Transverse colon (tissue), 4 donors: ENCODE measurements around the gene ARSI. TPM values are rescaled to one million over a fixed set of nuclear protein-coding genes. Genes with fewer than 3 reads are reported as not detected.

Source experiments
- DNase-seq: peaks from one replicate; pipeline ENCODE4 v3.0.0-alpha.2; 2019
- H3K27ac ChIP-seq, 4 donors: fragments of 200-600 bp; sonication (generic); 2 replicates each; pipeline ENCODE4 v1.5.1; 2016 to 2018; ENCODE audit warnings: inconsistent platforms in 4 of 4
- H3K27me3 ChIP-seq: fragments of 200-600 bp; sonication (generic); 2 replicates; pipeline ENCODE4 v1.5.1; 2017; ENCODE audit warnings: inconsistent platforms
- H3K36me3 ChIP-seq, 4 donors: fragments of 200-600 bp; sonication (generic); 2 replicates each; pipeline ENCODE4 v1.5.1; 2017 to 2019; ENCODE audit warnings: inconsistent platforms in 4 of 4
- H3K4me1 ChIP-seq, 4 donors: fragments of 200-600 bp; sonication (generic); 2 replicates each; pipeline ENCODE4 v1.5.1; 2017 to 2020; ENCODE audit warnings: inconsistent platforms in 4 of 4
- H3K4me3 ChIP-seq, 4 donors: fragments of 200-600 bp; sonication (generic); 1 replicate in 1 of 4; 2 replicates in 3 of 4; pipeline versions ENCODE4 v1.5.1 to v1.6.1; 2017 to 2019; ENCODE audit warnings: inconsistent platforms in 4 of 4
- H3K9me3 ChIP-seq, 2 donors: fragments of 200-600 bp; sonication (generic); 2 replicates each; pipeline ENCODE4 v1.5.1; 2017 to 2019; ENCODE audit warnings: inconsistent platforms in 2 of 2
- EP300 ChIP-seq: sonication (generic); formaldehyde crosslinking; IDR thresholded peaks from one replicate; pipeline ENCODE4 v1.6.1; 2017; ENCODE audit warnings: antibody characterized with exemption, low read depth
- POLR2A ChIP-seq: fragments of 450-650 bp; IDR thresholded peaks from one replicate; pipeline ENCODE4 v1.6.1; 2016; ENCODE audit warnings: antibody characterized with exemption, mild to moderate bottlenecking, moderate library complexity
- POLR2AphosphoS5 ChIP-seq, 3 donors: sonication (generic); formaldehyde crosslinking; IDR thresholded peaks; one replicate each; pipeline ENCODE4 v1.6.1; 2016; ENCODE audit warnings: antibody characterized with exemption in 3 of 3
- WGBS, 2 donors: methylation state at CpG; one replicate each; pipeline ENCODE4 v1.1.5; 2018; ENCODE audit warnings: low coverage in 1 of 2; 5-methylcytosine and 5-hydroxymethylcytosine counted together
- in situ Hi-C, 4 donors: fragments of 200-750 bp; cut with MboI; loops; one replicate each; pipeline versions ENCODE4 v1.15.0 to v1.15.1; 2017; ENCODE audit warnings: low sequenced_read_pairs in 3 of 4, low pct_ligation_motif_present in 1 of 4, low pct_unique_long_range_greater_than_20kb in 1 of 4
- intact Hi-C: fragments of 100-400 bp; cut with DNase I; formaldehyde crosslinking; loops from one replicate; pipeline ENCODE4 v1.15.1; 2023; ENCODE audit warnings: low total_unique reads
- total RNA-seq, 4 donors: library from RNA; depleted of rRNA; stranded (reverse); fragments of >200 nt; gene quantifications; one replicate each; pipeline ENCODE4 v1.1.0, GENCODE V29; 2016
- TF ChIP-seq, protein P1 (sequence below), 5 experiments: fragments of 200-600 bp in 3 of 5; fragments of 450-650 bp in 2 of 5; sonication (generic) in 3 of 5; IDR thresholded peaks; 1 replicate in 2 of 5; 2 replicates in 3 of 5; pipeline ENCODE4 v1.5.1; 2016 to 2017; ENCODE audit warnings: antibody characterized with exemption in 5 of 5, inconsistent platforms in 3 of 5, mild to moderate bottlenecking in 2 of 5, moderate library complexity in 1 of 5

ARSI gene
- total RNA-seq, 4 donors from 2014 or later = 0.48 to 1.6 TPM; not detected in 2

DNA sequence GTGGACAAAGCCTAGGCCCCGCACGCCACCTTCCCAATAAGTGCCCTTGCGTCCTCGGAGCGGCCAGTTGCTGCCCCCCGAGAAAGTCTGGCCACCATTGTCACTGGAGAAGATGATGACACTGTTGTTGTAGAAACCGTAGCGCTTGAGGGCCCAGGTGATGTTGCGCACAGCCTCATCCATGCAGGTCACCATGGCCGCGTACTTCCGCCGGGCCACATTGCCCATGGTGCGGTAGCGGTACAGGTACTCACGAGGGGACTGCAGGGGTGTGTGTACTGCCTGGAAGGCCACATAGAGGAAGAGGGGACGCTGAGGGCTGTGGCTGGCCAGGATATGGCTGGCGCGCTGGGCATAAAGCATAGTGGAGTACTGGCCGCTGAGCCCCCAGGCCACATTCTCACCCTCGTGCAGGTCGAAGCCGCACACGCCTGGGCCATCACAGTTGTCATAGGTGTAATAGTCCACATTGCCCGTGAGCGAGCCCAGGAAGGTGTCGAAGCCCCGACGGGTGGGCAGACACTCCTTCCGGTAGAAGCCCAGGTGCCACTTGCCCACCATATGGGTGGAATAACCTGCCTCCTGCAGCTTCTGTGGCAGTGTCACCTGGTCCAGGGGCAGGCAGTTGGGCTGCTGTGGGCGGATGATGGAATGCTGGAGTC is 4.6 kb downstream of the ARSI start:
- in situ Hi-C loops (no loop called here), intact Hi-C loops (no loop called here)
- no peaks in the 10 kb centered on the region for H3K36me3 ChIP-seq
- H3K4me3 ChIP-seq = no peak overlapping the region
- peaks cover 26% of the 10 kb centered on the region for H3K27me3 ChIP-seq
- WGBS, 2 donors = 96% methylated on average over 24 of the region's 31 CpGs; no CpG with 5 or more reads in 1 of the 2 donors
- DNase-seq = no peak
- no peaks in the 10 kb centered on the region for H3K9me3 ChIP-seq
- peak overlapping the region in 2 of 4 donors; percentile 56 to 58 for H3K27ac ChIP-seq
- TF ChIP-seq, protein P1, sequence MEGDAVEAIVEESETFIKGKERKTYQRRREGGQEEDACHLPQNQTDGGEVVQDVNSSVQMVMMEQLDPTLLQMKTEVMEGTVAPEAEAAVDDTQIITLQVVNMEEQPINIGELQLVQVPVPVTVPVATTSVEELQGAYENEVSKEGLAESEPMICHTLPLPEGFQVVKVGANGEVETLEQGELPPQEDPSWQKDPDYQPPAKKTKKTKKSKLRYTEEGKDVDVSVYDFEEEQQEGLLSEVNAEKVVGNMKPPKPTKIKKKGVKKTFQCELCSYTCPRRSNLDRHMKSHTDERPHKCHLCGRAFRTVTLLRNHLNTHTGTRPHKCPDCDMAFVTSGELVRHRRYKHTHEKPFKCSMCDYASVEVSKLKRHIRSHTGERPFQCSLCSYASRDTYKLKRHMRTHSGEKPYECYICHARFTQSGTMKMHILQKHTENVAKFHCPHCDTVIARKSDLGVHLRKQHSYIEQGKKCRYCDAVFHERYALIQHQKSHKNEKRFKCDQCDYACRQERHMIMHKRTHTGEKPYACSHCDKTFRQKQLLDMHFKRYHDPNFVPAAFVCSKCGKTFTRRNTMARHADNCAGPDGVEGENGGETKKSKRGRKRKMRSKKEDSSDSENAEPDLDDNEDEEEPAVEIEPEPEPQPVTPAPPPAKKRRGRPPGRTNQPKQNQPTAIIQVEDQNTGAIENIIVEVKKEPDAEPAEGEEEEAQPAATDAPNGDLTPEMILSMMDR (IDR thresholded peaks at IDR 0.05) = no peak
- TF ChIP-seq POLR2A = no peak
- TF ChIP-seq POLR2AphosphoS5 (IDR thresholded peaks at IDR 0.05) = no peak
- TF ChIP-seq EP300 = no peak
- H3K4me1 ChIP-seq = peaks cover 0 to 28% (median 8%) of the 10 kb centered on the region in 4 donors

DNA sequence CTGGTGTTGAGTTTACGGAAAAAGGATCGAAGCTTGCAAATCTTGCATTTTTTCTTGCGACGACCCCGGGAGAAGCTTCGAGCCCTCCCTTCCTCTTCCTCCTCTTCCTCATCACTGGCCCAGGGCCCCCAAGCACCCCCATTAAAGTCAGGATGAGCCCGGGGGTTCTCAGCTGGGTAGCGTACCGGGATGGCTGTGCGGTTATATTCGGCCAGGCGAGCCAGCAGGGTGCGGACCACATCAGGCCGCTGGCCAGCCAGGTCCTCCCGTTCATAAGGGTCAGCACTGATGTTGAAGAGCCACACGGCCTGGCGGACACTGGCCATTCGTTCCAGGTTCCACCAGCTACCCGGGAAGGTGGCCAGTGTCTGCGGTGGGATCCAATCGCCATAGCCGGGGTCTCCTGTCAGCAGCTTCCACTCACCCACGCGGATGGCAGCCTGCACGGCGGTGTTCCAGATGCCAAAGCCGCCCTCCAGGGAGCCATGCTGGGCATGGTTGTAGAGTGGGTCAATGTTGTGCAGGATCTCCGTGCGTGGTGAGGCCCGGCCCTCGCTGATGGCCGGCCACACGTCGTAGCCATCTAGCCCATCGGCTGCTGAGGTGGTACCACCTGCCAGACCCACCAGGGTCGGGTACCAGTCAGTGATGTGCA is 5.3 kb downstream of the ARSI start:
- WGBS, 2 donors = 90 to 94% methylated on average over 6 to 28 of the region's 36 CpGs
- no peaks in the 10 kb centered on the region for H3K36me3 ChIP-seq
- no peak overlapping the region for H3K4me3 ChIP-seq
- no peak for DNase-seq
- in situ Hi-C loops (no loop called here), intact Hi-C loops (no loop called here)
- TF ChIP-seq POLR2AphosphoS5 (IDR thresholded peaks at IDR 0.05) (no peak), EP300 (no peak), POLR2A (no peak)
- TF ChIP-seq, protein P1 (IDR thresholded peaks at IDR 0.05) = no peak
- peaks cover 0 to 21% (median 4%) of the 10 kb centered on the region in 4 donors for H3K4me1 ChIP-seq
- H3K27me3 ChIP-seq = peaks cover 19% of the 10 kb centered on the region
- no peaks in the 10 kb centered on the region for H3K9me3 ChIP-seq
- no peak overlapping the region for H3K27ac ChIP-seq

DNA sequence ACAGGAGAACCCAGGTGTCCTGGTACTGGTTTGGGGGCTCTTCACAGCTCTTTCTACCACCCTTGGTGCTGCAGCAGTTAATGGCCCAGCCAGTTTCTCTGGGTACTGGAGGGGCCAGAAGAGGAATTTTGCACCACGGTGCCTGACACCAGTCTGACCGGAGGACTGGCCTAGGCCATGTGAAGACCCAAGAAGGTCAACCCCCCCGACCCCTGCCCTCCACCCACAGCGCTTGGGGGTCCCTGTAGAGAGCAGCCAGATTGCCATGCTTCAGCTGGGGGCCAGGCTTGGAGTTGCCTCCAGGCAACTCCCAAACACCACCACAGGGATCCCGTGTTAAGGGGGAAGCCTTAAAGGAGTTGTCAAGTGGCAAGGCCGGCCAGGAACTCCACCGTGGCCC is 6.2 kb downstream of the ARSI start:
- no peak for DNase-seq
- intact Hi-C loops (no loop called here), in situ Hi-C loops (no loop called here)
- no peaks in the 10 kb centered on the region for H3K36me3 ChIP-seq
- TF ChIP-seq, protein P1 (IDR thresholded peaks at IDR 0.05) = no peak
- no peak for TF ChIP-seq EP300
- H3K27ac ChIP-seq = no peak overlapping the region
- H3K27me3 ChIP-seq = peaks cover 10% of the 10 kb centered on the region
- no peak overlapping the region for H3K4me3 ChIP-seq
- no peaks in the 10 kb centered on the region for H3K9me3 ChIP-seq
- peaks cover 0 to 14% (median 0%) of the 10 kb centered on the region in 4 donors for H3K4me1 ChIP-seq
- 86% methylated on average over 7 of the region's 7 CpGs; no CpG with 5 or more reads in 1 of the 2 donors for WGBS, 2 donors

DNA sequence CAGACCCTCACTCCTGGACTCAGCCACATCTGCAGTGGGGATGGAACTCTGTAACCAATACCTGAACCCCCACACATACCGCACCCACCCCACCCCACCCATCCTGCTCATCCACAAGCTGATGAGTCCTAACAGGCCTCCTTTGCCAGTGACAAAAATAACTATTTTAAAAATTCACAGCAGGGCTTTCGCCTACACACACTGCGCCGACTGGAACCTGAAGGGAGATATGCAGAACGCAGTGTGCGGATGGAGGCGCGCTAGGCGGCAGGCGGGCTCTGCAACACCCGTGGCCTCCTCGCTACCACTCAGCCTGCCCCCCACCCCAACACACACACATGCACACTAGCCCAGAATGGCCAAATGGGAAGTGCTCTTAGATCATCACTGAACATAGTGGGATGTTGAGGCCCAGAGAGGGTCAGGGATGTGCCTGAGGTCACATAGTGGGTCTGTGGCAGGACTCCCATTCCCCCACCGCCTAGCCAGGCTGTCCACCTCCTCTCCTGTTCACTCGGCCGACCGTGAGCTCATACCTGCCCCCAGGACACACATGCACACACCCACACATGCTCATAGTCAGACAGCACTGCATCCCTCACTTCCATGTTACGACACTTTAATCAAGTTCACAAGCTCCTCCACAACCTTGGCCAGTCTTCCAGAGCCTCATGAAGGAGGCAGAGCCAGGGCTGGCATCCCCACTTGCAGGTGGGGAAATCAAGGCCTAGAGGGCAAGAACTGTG is 6.8 kb downstream of the ARSI start:
- 90% methylated on average over 17 of the region's 17 CpGs; no CpG with 5 or more reads in 1 of the 2 donors for WGBS, 2 donors
- no peaks in the 10 kb centered on the region for H3K36me3 ChIP-seq
- H3K4me1 ChIP-seq = peaks cover 0 to 14% (median 0%) of the 10 kb centered on the region in 4 donors
- H3K4me3 ChIP-seq = no peak overlapping the region
- intact Hi-C loops (no loop called here), in situ Hi-C loops (no loop called here)
- H3K27me3 ChIP-seq = peaks cover 5% of the 10 kb centered on the region
- no peak overlapping the region for H3K27ac ChIP-seq
- TF ChIP-seq POLR2A = no peak
- no peak for TF ChIP-seq POLR2AphosphoS5 (IDR thresholded peaks at IDR 0.05)
- no peak for TF ChIP-seq EP300
- TF ChIP-seq, protein P1 (IDR thresholded peaks at IDR 0.05) = no peak
- DNase-seq = no peak
- no peaks in the 10 kb centered on the region for H3K9me3 ChIP-seq
